Stimulated activated CD8-positive, alpha-beta memory T cell treated with anti-CD3 and anti-CD28 coated beads, Interleukin-12 subunit alpha, Interleukin-12 subunit beta, amount 100 ng/mL, for 4 hours (primary cell): Measurements from ENCODE around the gene TRAPPC3.

Source experiments
- DNase-seq: peaks from one replicate; pipeline ENCODE4 v3.0.0-alpha.2; 2020; ENCODE audit warnings: low read depth

TRAPPC3 gene

GRCh38 chr1:36099681-36100341, 49.5 kb downstream of the TRAPPC3 start:
- peak; percentile 53 for DNase-seq

- no peak for DNase-seq
Measured at GRCh38 chr1:36098650-36099365, 50.5 kb downstream of the TRAPPC3 start.

- DNase-seq, result no peak
Measured at GRCh38 chr1:36097693-36098585, 51.3 kb downstream of the TRAPPC3 start.

GRCh38 chr1:36096500-36097432, 52.5 kb downstream of the TRAPPC3 start:
- no peak for DNase-seq

- DNase-seq, result no peak
Measured at GRCh38 chr1:36095760-36096405, 53.4 kb downstream of the TRAPPC3 start.

GRCh38 chr1:36094621-36095061, 54.6 kb downstream of the TRAPPC3 start:
- DNase-seq, result no peak

- no peak for DNase-seq
Measured at GRCh38 chr1:36093929-36094328, 55.4 kb downstream of the TRAPPC3 start.

- no peak for DNase-seq
Measured at GRCh38 chr1:36093226-36093625, 56.1 kb downstream of the TRAPPC3 start.

GRCh38 chr1:36092798-36093185, 56.5 kb downstream of the TRAPPC3 start:
- DNase-seq, result no peak

- no peak for DNase-seq
Measured at GRCh38 chr1:36092166-36092797, 57.0 kb downstream of the TRAPPC3 start.

- DNase-seq, result no peak
Measured at GRCh38 chr1:36091698-36092097, 57.6 kb downstream of the TRAPPC3 start.

- DNase-seq, result no peak
Measured at GRCh38 chr1:36091141-36091540, 58.1 kb downstream of the TRAPPC3 start.

- DNase-seq, result no peak
Measured at GRCh38 chr1:36089393-36090121, 59.7 kb downstream of the TRAPPC3 start.

- peak; percentile 84 for DNase-seq
Measured at GRCh38 chr1:36088577-36089392, 60.5 kb downstream of the TRAPPC3 start, which contains the start of gene ADPRS. ADPRS (plus strand) TSS chr1:36088892; CDS start chr1:36088905, 13 bp downstream.

GRCh38 chr1:36088265-36088576, 61.1 kb downstream of the TRAPPC3 start:
- DNase-seq, result no peak

GRCh38 chr1:36087233-36088123, 61.8 kb downstream of the TRAPPC3 start:
- DNase-seq, result no peak
